ENCODE measurements around the gene HORMAD2.
"Not testable (repeated sequence)": the region's sequence is repeated elsewhere in the genome, so short reads cannot be mapped to it uniquely, and the experiment has no call there.

HORMAD2 gene

GRCh38 chr22:30187529-30188407 is 107.5 kb downstream of the HORMAD2 start:
- in situ Hi-C loops (cut with HindIII; ENCODE audit: low sequenced_read_pairs) = no loop called here

DNA sequence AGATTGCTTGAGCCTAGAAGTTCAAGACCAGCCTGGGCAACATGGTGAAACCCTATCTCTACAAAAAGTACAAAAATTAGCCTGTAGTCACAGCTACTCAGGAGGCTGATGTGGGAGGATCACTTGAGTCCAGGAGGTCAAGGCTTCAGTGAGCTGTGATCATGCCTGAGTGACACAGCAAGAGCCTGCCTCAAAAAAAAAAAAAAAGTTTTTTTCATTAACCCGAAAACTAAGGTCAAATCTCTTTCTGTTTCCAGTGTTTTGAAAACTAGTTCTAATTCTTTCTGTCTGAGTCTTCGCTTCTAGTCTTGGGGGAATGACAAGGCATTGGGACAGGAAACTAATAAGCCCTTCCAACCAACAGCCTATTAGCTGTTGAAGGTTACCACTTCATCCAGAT is 108.6 kb downstream of the HORMAD2 start:
- in situ Hi-C loops (cut with HindIII; ENCODE audit: low sequenced_read_pairs) = no loop called here

DNA sequence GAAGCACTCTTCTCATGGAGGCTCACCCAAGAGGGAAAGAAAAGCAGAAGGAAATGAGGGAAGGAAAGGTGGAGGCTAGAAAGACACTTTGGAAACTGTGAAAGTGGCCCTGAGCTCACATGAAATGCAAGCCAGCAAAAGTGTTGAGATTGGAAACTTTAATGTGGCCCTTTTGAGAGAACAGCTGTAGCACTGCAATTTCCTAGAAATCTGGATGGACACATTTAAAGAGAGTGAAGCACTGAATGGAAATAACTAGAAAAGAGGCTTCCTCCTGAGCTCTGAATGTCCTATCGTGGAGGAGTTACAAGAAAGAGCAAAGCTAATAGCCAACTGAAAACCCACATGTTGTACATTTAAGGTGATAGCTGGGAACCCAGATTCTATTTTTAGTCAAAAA is 110.3 kb downstream of the HORMAD2 start:
- in situ Hi-C loops (cut with HindIII; ENCODE audit: low sequenced_read_pairs) = no loop called here

DNA sequence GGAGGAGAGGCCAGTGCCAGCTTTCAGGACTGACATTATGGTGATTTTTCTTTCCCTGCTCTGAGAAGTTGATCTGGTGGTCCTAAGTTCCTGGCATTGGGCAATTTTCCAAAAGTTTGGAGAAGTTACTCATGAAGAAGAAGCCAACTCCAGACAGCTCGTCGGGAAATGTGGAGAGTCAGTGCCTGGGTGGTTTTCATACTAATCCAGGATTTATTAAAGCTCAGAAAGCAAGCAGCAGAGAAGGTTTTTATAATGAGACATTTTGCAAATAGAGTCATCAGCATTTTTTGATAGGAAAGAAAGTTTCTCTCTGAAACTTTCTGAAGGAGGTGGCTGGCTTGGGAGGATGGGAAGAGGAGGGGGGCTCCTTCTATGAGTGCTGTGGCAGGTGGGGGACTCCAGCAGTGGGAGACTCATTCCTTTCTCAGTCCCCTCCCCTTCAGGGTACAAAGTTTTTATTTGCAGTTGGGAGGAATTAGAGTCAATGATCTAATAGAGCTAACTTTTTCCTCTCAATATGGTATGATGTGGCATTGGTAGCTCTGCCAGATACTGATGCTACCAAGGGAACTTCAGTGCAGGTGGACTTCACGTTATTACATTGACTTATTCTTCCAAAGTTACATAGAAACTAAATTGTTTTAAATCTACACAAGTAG is 110.9 kb downstream of the HORMAD2 start:
- in situ Hi-C loops (cut with HindIII; ENCODE audit: low sequenced_read_pairs) = no loop called here

- in situ Hi-C loops (cut with HindIII; ENCODE audit: low sequenced_read_pairs) = no loop called here
These were observed 112.2 kb downstream of the HORMAD2 start for GRCh38 chr22:30192427-30192826.

- in situ Hi-C loops (cut with HindIII; ENCODE audit: low sequenced_read_pairs) = no loop called here
These were observed 112.9 kb downstream of the HORMAD2 start for GRCh38 chr22:30193031-30193775.

GRCh38 chr22:30195245-30196140 is 115.2 kb downstream of the HORMAD2 start:
- in situ Hi-C loops (cut with HindIII; ENCODE audit: low sequenced_read_pairs) = no loop called here

DNA sequence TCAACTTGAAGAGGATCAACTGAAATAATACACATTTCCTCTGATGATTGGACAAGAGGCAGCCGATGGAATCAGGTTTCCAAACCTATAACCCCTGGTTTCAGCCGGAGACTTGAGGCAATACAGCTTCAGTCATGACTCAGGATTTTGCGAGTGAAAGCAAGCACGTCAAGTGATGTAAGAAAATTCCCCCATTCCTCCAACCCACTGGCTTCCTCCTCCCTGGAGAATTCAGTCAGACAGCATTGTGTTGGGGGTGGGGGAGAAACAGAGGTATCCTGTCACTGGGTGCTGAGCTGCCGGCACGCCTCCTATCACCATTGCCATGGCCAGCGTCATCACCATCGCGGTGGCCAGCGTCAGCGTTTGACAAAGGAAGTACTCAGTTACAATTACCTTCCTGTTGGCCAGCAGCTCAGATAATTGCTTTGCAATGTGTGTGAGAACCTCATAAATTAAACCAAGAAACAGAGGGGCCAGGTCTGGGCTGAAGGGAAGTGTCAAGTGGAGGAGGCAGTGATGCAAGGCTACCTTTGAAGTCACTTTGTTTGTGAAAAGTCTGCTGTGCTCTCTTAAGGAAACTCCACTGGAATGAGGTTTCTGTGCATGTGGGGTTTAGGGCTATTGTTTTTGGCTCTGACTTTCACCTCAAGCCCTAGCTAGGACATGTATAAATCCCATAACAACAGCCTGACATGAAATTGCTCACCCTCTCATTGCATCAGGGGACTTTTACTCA is 116.0 kb downstream of the HORMAD2 start:
- in situ Hi-C loops (cut with HindIII; ENCODE audit: low sequenced_read_pairs) = no loop called here

GRCh38 chr22:30196880-30197336 is 116.6 kb downstream of the HORMAD2 start:
- in situ Hi-C loops (cut with HindIII; ENCODE audit: low sequenced_read_pairs) = no loop called here

DNA sequence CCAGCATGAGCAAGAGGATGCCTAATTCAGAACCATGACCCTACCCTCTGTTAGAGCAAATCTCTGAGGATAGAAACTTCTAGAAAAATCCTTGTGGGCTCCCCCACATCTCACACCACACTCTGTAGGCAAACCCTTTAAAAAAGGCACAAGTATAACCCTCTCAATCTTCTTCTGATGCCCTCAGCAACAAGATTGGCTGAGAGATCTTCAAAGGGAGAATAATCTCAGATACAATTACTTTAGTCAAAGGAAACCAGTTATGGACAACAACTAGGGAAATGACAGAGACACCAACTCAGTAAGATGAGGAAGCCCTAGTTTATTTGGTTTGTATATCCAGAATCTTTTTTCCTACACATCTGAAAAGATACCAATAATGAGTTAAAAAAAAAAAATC is 117.1 kb downstream of the HORMAD2 start:
- in situ Hi-C loops (cut with HindIII; ENCODE audit: low sequenced_read_pairs) = no loop called here

DNA sequence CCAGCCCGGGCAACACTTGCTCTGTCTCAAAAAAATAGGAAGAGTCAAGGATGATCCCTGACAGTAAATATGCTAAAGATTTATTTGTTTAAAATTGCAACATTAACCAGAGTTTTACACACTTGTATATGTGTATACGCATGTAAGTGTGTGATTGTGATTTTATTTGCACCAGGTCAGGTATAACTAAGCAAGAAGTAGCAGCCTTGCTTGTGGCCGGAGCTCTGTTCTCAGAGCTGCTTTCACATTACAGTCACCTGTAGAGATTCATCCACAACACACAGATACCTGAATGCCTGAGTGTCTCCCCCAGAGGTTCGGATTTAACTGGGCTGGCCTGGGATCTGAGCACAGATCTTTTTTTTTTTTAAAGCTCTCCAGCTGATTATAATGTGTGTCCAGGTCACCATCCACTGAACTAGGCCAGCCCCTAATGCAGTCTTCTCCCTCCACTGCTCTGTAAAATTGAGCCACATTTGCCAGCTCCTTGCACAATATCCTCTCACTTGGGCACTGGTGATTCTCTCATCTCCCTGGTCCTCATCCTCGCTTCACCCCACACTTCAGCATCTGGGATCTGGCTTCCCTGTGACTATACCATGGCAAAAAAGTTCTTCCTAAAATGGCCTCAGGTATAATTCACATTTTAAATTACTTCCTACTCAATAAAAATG is 118.0 kb downstream of the HORMAD2 start:
- in situ Hi-C loops (cut with HindIII; ENCODE audit: low sequenced_read_pairs) = no loop called here

DNA sequence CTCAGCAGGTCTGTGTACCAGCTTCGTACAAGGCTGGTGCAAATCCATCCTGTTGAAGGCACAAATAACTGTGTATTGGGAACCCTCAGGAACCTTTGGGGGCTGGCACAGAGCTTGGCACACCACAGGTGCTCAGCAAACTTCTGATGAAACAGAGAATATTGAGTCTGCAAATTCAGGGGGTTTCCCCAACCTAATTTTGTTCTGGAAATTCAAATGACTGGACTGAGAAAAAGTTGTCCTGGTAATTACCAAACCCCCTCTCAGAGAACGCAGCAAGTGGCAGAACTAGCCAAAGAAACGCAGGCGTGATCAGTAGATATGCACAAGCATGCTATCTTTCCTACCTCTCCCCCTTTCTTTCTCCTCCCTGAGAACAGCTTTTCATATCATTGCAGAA is 118.7 kb downstream of the HORMAD2 start:
- in situ Hi-C loops (cut with HindIII; ENCODE audit: low sequenced_read_pairs) = no loop called here

DNA sequence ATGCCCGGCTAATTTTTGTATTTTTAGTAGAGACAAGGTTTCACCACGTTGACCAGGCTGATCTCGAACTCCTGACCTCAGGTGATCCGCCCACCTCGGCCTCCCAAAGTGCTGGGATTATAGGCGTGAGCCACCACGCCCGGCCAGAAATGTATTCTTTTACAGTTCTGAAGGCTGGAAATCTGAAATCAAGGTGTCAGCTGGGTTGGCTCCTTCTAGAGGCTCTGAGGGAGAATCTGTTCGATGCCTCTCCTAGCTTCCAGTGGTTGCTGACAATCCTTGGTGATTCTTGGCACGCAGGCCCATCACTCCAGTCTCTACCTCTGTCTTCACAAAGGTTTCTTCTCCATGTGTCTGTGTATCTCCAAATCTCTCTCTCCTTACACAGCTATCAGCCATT is 120.6 kb downstream of the HORMAD2 start:
- in situ Hi-C loops (cut with HindIII; ENCODE audit: low sequenced_read_pairs) = not testable (repeated sequence)

GRCh38 chr22:30201945-30202344 is 121.7 kb downstream of the HORMAD2 start:
- in situ Hi-C loops (cut with HindIII; ENCODE audit: low sequenced_read_pairs) = no loop called here

GRCh38 chr22:30202531-30203006 is 122.3 kb downstream of the HORMAD2 start:
- in situ Hi-C loops (cut with HindIII; ENCODE audit: low sequenced_read_pairs) = no loop called here

DNA sequence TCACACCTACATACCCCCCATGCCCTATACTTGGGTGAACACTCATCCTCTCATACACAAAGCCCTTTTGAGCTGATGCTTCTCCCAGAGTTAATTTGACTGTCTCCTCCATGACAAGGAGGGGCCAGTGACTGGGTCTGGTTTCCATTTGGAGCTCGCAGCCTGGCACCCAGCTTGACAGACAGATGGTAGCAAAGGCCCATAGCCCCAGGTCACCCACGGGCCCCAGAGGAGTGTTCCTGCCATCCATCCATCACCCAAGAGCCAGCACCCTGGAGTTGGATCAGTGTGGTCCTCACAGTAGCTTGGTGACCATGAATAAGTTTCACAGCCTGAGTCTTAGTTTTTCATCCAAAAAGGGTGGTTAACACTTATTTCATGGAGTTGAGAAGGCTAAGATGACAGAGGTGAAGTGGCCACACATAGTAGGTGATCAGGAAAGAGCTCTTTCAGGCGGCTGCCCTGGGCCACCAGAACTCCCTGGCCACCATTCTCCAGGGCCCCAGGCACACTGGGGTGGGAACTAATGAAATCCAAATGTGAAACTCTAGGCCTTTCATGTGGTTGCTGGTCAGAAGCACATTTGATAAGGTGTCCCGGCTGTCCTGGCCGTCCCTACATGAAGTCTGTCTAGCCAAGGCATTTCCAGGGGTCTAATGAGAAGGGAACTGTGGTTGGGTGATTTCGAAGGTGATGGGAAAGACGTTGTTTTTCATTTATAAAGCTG is 123.9 kb downstream of the HORMAD2 start:
- in situ Hi-C loops (cut with HindIII; ENCODE audit: low sequenced_read_pairs) = no loop called here

DNA sequence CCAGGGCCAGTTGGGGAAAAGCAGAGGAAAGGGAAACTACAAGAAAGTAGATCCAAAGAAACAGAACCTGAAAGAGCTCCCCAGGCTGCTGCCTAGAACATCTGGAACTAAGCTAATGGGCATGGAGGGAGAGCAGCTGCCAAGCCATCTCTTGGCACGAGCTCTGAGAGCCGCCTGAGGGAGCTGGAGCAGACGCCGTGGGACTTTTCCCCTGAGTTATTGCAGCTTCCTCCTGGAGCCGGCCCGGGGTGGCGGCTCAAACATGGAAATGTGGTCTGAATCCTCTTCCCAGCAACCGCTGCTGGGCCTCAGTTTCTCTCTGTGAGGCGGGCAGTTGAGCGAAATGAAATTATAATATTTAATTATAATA is 124.5 kb downstream of the HORMAD2 start:
- in situ Hi-C loops (cut with HindIII; ENCODE audit: low sequenced_read_pairs) = no loop called here

- in situ Hi-C loops (cut with HindIII; ENCODE audit: low sequenced_read_pairs) = no loop called here
These were observed 125.2 kb downstream of the HORMAD2 start for GRCh38 chr22:30205281-30206115.

Measured in DLD1 (cell line).